Caco-2 (cell line): ENCODE data around the gene EIF1. TPM values are rescaled to one million over a fixed set of nuclear protein-coding genes. Genes with fewer than 3 reads are reported as not detected.

Experiments
- BruUV-seq: library from RNA; stranded (reverse); fragments of 400-500 nt; replicated peaks from 2 replicates; lab custom pipeline; 2021; lab: Mats Ljungman, UMichigan
- CTCF ChIA-PET: fragments of 300-600 bp; sonication (Branson Sonifier 250); formaldehyde crosslinking; loops from one replicate; lab custom pipeline; 2022; ENCODE audit warnings: antibody characterized with exemption; lab: Charles Lee
- POLR2A ChIA-PET: fragments of 300-600 bp; sonication (Branson Sonifier 250); formaldehyde crosslinking; loops from one replicate; lab custom pipeline; 2022; ENCODE audit warnings: antibody characterized with exemption; lab: Charles Lee
- DNase-seq, 2 experiments: peaks; one replicate each; pipeline versions ENCODE4 v3.0.0 to v3.0.0-alpha.2; 2020 to 2022
- H3K27me3 ChIP-seq: replicated peaks from 2 replicates; pipeline ENCODE4 v1.6.0; 2011; ENCODE audit warnings: low read length; ENCODE audit not compliant: control insufficient read depth, insufficient read depth
- H3K36me3 ChIP-seq: 2 replicates; pipeline ENCODE4 v1.5.1; 2011; ENCODE audit warnings: low read length; ENCODE audit not compliant: control insufficient read depth, insufficient read depth
- H3K4me1 ChIP-seq: fragments of 250-450 bp; sonication (Bioruptor Pico); 2 replicates; pipeline ENCODE4 v1.5.1; 2020; ENCODE audit warnings: mild to moderate bottlenecking
- H3K4me3 ChIP-seq: 2 replicates; pipeline ENCODE4 v1.5.1; 2011; ENCODE audit warnings: low read depth, mild to moderate bottlenecking, control low read depth, low read length
- H3K9me3 ChIP-seq: fragments of 250-450 bp; sonication (Bioruptor Pico); 2 replicates; pipeline ENCODE4 v1.5.1; 2020; ENCODE audit warnings: mild to moderate bottlenecking, moderate library complexity
- H3K27ac Mint-ChIP-seq: one replicate; pipeline ENCODE4 v1.8.0; 2022; ENCODE audit warnings: mixed read lengths; ENCODE audit not compliant: unreplicated experiment
- H3K27me3 Mint-ChIP-seq: one replicate; pipeline ENCODE4 v1.8.0; 2022; ENCODE audit warnings: mixed read lengths; ENCODE audit not compliant: insufficient read depth, unreplicated experiment
- H3K36me3 Mint-ChIP-seq: one replicate; pipeline ENCODE4 v1.8.0; 2022; ENCODE audit warnings: mild to moderate bottlenecking, mixed read lengths; ENCODE audit not compliant: insufficient read depth, unreplicated experiment
- H3K4me1 Mint-ChIP-seq: one replicate; pipeline ENCODE4 v1.8.0; 2022; ENCODE audit warnings: low read depth, mixed read lengths; ENCODE audit not compliant: unreplicated experiment
- H3K4me3 Mint-ChIP-seq: one replicate; pipeline ENCODE4 v1.8.0; 2022; ENCODE audit warnings: mild to moderate bottlenecking, moderate library complexity, mixed read lengths; ENCODE audit not compliant: unreplicated experiment
- H3K9me3 Mint-ChIP-seq: one replicate; pipeline ENCODE4 v1.8.0; 2022; ENCODE audit warnings: mixed read lengths; ENCODE audit not compliant: unreplicated experiment
- CTCF ChIP-seq, 2 experiments: fragments of 200-600 bp in 1 of 2; IDR thresholded peaks; 1 replicate in 1 of 2; 2 replicates in 1 of 2; pipeline versions ENCODE4 v1.5.1 to v1.8.0; 2011 to 2022; ENCODE audit warnings: antibody characterized with exemption in 1 of 2, control low read depth in 1 of 2, inconsistent platforms in 1 of 2, low read depth in 1 of 2, low read length in 1 of 2, mild to moderate bottlenecking in 1 of 2, moderate library complexity in 1 of 2; ENCODE audit not compliant: insufficient read depth in 1 of 2, severe bottlenecking in 1 of 2, unreplicated experiment in 1 of 2
- intact Hi-C: fragments of 100-400 bp; cut with micrococcal nuclease; formaldehyde crosslinking; loops from one replicate; pipeline ENCODE4 v1.10.0; 2022; ENCODE audit not compliant: unreplicated experiment
- total RNA-seq: library from RNA; stranded (reverse); gene quantifications from 2 replicates; pipeline ENCODE4 v1.2.3, GENCODE V29; 2022

The EIF1 gene
- total RNA-seq, 1 experiment from 2014 or later = 783 TPM

GRCh38 chr17:41734949-41735313 is 46.2 kb downstream of the EIF1 start:
- no peaks in the 10 kb centered on the region for H3K9me3 ChIP-seq
- no peak for TF ChIP-seq CTCF (IDR thresholded peaks at IDR 0.05; ENCODE audit: insufficient read depth in 1 of 2, low read depth in 1 of 2, low read length in 1 of 2, severe bottlenecking in 1 of 2, unreplicated experiment in 1 of 2)
- no peaks in the 10 kb centered on the region; the same call in none of the 2 replicates for H3K27me3 ChIP-seq
- peak overlapping the region; percentile 82 for H3K4me3 Mint-ChIP-seq
- H3K36me3 Mint-ChIP-seq = peaks cover 6% of the 10 kb centered on the region
- peak overlapping the region; percentile 73 for H3K4me3 ChIP-seq
- H3K4me1 ChIP-seq = peaks cover 29% of the 10 kb centered on the region
- H3K27ac Mint-ChIP-seq = peak overlapping the region; percentile 60
- no peaks in the 10 kb centered on the region for H3K36me3 ChIP-seq
- ChIA-PET POLR2A (interaction anchor here (0.5 to 1.9 kb wide), 6 partner anchors 46 to 315 kb away, joined by 3 to 11 read pairs (median 6); partner anchors contain the start of genes EIF1 and KLHL11), CTCF (no interaction called here)
- BruUV-seq = no TSS peak
- intact Hi-C loops = no loop called here
- H3K4me1 Mint-ChIP-seq = peaks cover 20% of the 10 kb centered on the region
- peaks cover 15% of the 10 kb centered on the region for H3K27me3 Mint-ChIP-seq
- H3K9me3 Mint-ChIP-seq = no peaks in the 10 kb centered on the region
- DNase-seq = no peak

GRCh38 chr17:41735744-41736143 is 47.1 kb downstream of the EIF1 start:
- Mint-ChIP-seq H3K4me3 (no peak overlapping the region), H3K27ac (no peak overlapping the region), H3K9me3 (no peaks in the 10 kb centered on the region), H3K4me1 (peaks cover 21% of the 10 kb centered on the region), H3K36me3 (peaks cover 6% of the 10 kb centered on the region), H3K27me3 (peaks cover 15% of the 10 kb centered on the region)
- H3K36me3 ChIP-seq = no peaks in the 10 kb centered on the region
- no peak overlapping the region for H3K4me3 ChIP-seq
- CTCF ChIA-PET = interaction anchor here (0.7 kb wide), 1 partner anchor 34 kb away, joined by 4 read pairs; no protein-coding TSS in a partner anchor
- no peak for TF ChIP-seq CTCF (IDR thresholded peaks at IDR 0.05; ENCODE audit: insufficient read depth in 1 of 2, low read depth in 1 of 2, low read length in 1 of 2, severe bottlenecking in 1 of 2, unreplicated experiment in 1 of 2)
- no peaks in the 10 kb centered on the region for H3K9me3 ChIP-seq
- no peak for DNase-seq
- intact Hi-C loops = no loop called here
- H3K4me1 ChIP-seq = peaks cover 31% of the 10 kb centered on the region
- POLR2A ChIA-PET = interaction anchor here (0.7 to 1.9 kb wide), 2 partner anchors 50 to 65 kb away, joined by 5 to 7 read pairs; no protein-coding TSS in a partner anchor
- BruUV-seq = no TSS peak
- H3K27me3 ChIP-seq = no peaks in the 10 kb centered on the region; the same call in none of the 2 replicates

GRCh38 chr17:41736983-41737679 is 48.4 kb downstream of the EIF1 start:
- Histone ChIP-seq H3K36me3 (no peaks in the 10 kb centered on the region), H3K4me1 (peaks cover 31% of the 10 kb centered on the region), H3K27me3 (no peaks in the 10 kb centered on the region; the same call in 1 of the 2 replicates), H3K4me3 (no peak overlapping the region), H3K9me3 (no peaks in the 10 kb centered on the region)
- no peak for DNase-seq
- no TSS peak for BruUV-seq
- Mint-ChIP-seq H3K27me3 (peaks cover 15% of the 10 kb centered on the region), H3K9me3 (no peaks in the 10 kb centered on the region), H3K4me1 (peaks cover 30% of the 10 kb centered on the region), H3K36me3 (peaks cover 6% of the 10 kb centered on the region), H3K4me3 (no peak overlapping the region), H3K27ac (no peak overlapping the region)
- CTCF ChIA-PET = interaction anchor here (0.6 to 2.6 kb wide), 8 partner anchors 25 to 222 kb away, joined by 3 to 14 read pairs (median 4); partner anchors contain the start of genes FKBP10, GAST and JUP
- no peak for TF ChIP-seq CTCF (IDR thresholded peaks at IDR 0.05; ENCODE audit: insufficient read depth in 1 of 2, low read depth in 1 of 2, low read length in 1 of 2, severe bottlenecking in 1 of 2, unreplicated experiment in 1 of 2)
- POLR2A ChIA-PET = interaction anchor here (0.6 to 1.0 kb wide), 4 partner anchors 49 to 275 kb away, joined by 3 to 8 read pairs (median 4); partner anchors contain the start of gene JUP
- intact Hi-C loops = no loop called here
